Measurements from ENCODE around the gene HTR2A.

The HTR2A gene

DNA sequence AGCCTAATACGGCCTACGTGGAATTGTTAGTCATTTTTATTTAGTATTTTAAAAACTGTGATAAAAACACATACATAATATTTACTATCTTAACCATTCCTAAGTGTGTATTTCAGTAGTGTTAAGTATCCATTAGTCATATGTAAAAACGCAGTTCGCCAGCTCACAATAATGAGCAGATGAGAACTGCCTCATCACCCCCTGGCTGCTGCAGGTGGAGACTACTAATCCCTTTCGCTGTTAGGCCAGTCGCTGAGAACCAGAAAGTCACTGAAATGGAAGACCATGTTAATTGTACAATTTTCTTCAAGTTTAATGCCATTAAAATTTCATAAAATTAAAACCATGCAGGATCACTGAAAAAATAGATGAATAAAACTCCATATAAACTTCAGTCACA, 101.5 kb downstream of the HTR2A start:
- Histone ChIP-seq H2BK12ac (ENCODE audit: low read length in 2 of 2) (no peak overlapping the region), H2BK5ac (ENCODE audit: low read depth, low read length, poor library complexity, severe bottlenecking) (no peak overlapping the region), H4K91ac (ENCODE audit: low read length) (no peak overlapping the region), H3K14ac (ENCODE audit: low read length in 2 of 2) (no peak overlapping the region), H3K4me2 (ENCODE audit: low read length, poor library complexity, severe bottlenecking) (peak overlapping the region; percentile 67), H3K4me3 (ENCODE audit: insufficient read depth in 1 of 2, low read depth in 1 of 2, low read length in 2 of 2) (peak overlapping the region in 1 of 2 experiments; percentile 93), H2AFZ (ENCODE audit: low read depth, low read length) (no peak overlapping the region), H2BK120ac (ENCODE audit: low read depth, low read length) (no peak overlapping the region), H3K18ac (ENCODE audit: low read depth in 1 of 2, low read length in 2 of 2) (no peak overlapping the region), H3K23ac (ENCODE audit: low read length in 2 of 2) (no peak overlapping the region), H3K4ac (ENCODE audit: low read depth in 1 of 2, low read length in 2 of 2) (no peak overlapping the region), H3K9me3 (ENCODE audit: control insufficient read depth, low read length) (no peaks in the 10 kb centered on the region), H4K8ac (ENCODE audit: low read length) (no peak overlapping the region), H3K36me3 (ENCODE audit: control insufficient read depth in 1 of 2, insufficient read depth in 2 of 2, low read depth in 1 of 2, low read length in 2 of 2) (peaks cover 0 to 43% of the 10 kb centered on the region in 2 experiments), H3K27ac (ENCODE audit: low read length, poor library complexity, severe bottlenecking) (no peak overlapping the region), H2BK15ac (ENCODE audit: low read depth, poor library complexity, severe bottlenecking) (no peak overlapping the region), H3K79me1 (replicated peaks; ENCODE audit: low read length, poor library complexity, severe bottlenecking) (peaks cover 5% of the 10 kb centered on the region), H3K4me1 (ENCODE audit: control insufficient read depth, insufficient read depth, low read depth, low read length) (peaks cover 14% of the 10 kb centered on the region), H3K9ac (ENCODE audit: low read length) (no peak overlapping the region), H3K27me3 (ENCODE audit: control insufficient read depth in 1 of 2, insufficient read depth in 1 of 2, low read length in 2 of 2) (no peaks in the 10 kb centered on the region), H2AK5ac (ENCODE audit: low read length, severe bottlenecking) (no peak overlapping the region)
- WGBS = 70% methylated on average over 2 of the region's 6 CpGs
- DNase-seq = no peak

DNA sequence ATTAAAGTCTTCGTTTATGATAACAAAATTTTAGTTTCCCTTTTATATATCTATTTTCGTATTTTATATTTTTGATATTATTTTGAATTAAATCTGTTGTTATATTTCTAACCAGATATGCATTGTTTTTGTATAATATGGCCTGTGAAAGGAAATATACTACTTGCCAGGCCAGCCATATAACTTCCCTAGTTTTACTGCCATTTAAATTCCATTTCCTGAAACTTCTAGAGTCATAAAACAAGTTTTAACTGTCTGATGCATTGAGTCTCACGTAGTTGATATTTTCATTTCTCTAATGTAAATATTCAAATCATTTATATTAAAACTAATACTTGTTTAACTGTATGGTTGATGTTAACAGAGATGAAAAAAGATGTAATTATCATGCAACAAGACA, 113.3 kb downstream of the HTR2A start:
- H3K18ac ChIP-seq (ENCODE audit: low read depth in 1 of 2, low read length in 2 of 2) = no peak overlapping the region
- no peaks in the 10 kb centered on the region for H3K9me3 ChIP-seq (ENCODE audit: control insufficient read depth, low read length)
- no peak overlapping the region for H3K4me2 ChIP-seq (ENCODE audit: low read length, poor library complexity, severe bottlenecking)
- H2BK12ac ChIP-seq (ENCODE audit: low read length in 2 of 2) = no peak overlapping the region
- no peaks in the 10 kb centered on the region for H3K4me1 ChIP-seq (ENCODE audit: control insufficient read depth, insufficient read depth, low read depth, low read length)
- H3K4ac ChIP-seq (ENCODE audit: low read depth in 1 of 2, low read length in 2 of 2) = no peak overlapping the region
- H2AFZ ChIP-seq (ENCODE audit: low read depth, low read length) = no peak overlapping the region
- peaks cover 8% of the 10 kb centered on the region for H3K79me1 ChIP-seq (replicated peaks; ENCODE audit: low read length, poor library complexity, severe bottlenecking)
- H4K8ac ChIP-seq (ENCODE audit: low read length) = no peak overlapping the region
- H2BK120ac ChIP-seq (ENCODE audit: low read depth, low read length) = no peak overlapping the region
- H3K36me3 ChIP-seq (ENCODE audit: control insufficient read depth in 1 of 2, insufficient read depth in 2 of 2, low read depth in 1 of 2, low read length in 2 of 2) = peaks cover 3 to 91% of the 10 kb centered on the region in 2 experiments
- no peak overlapping the region for H2BK15ac ChIP-seq (ENCODE audit: low read depth, poor library complexity, severe bottlenecking)
- H3K14ac ChIP-seq (ENCODE audit: low read length in 2 of 2) = no peak overlapping the region
- H2BK5ac ChIP-seq (ENCODE audit: low read depth, low read length, poor library complexity, severe bottlenecking) = no peak overlapping the region
- no peak overlapping the region for H3K23ac ChIP-seq (ENCODE audit: low read length in 2 of 2)
- WGBS = no CpG with 5 or more reads among the region's 3 CpGs
- no peak for DNase-seq
- no peak overlapping the region for H3K27ac ChIP-seq (ENCODE audit: low read length, poor library complexity, severe bottlenecking)
- no peak overlapping the region for H3K9ac ChIP-seq (ENCODE audit: low read length)
- no peak overlapping the region for H4K91ac ChIP-seq (ENCODE audit: low read length)
- no peak overlapping the region for H2AK5ac ChIP-seq (ENCODE audit: low read length, severe bottlenecking)
- H3K27me3 ChIP-seq (ENCODE audit: control insufficient read depth in 1 of 2, insufficient read depth in 1 of 2, low read length in 2 of 2) = no peaks in the 10 kb centered on the region
- no peak overlapping the region for H3K4me3 ChIP-seq (ENCODE audit: insufficient read depth in 1 of 2, low read depth in 1 of 2, low read length in 2 of 2)

DNA sequence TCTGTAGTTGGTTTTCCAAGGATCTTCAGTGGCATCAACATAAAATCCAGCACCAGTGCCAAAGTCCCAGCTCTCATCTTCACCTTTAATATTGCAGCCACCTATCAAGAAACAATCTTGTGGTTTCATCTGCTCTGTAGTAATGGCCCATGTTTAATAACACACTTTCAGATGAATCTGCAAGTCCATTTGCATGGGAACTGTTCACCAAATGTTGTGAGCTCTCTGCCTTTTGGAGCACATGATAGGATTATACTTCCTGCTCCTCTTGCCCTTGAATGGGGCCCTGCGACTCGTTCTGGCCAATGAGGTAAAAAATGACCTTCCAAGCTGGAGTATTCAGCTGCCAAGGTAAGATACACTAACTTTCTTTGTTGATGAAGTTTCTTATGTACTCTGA, 114.2 kb downstream of the HTR2A start:
- Histone ChIP-seq H2BK12ac (ENCODE audit: low read length in 2 of 2) (no peak overlapping the region), H3K27ac (ENCODE audit: low read length, poor library complexity, severe bottlenecking) (no peak overlapping the region), H4K91ac (ENCODE audit: low read length) (no peak overlapping the region), H3K79me1 (replicated peaks; ENCODE audit: low read length, poor library complexity, severe bottlenecking) (peaks cover 8% of the 10 kb centered on the region), H2AFZ (ENCODE audit: low read depth, low read length) (no peak overlapping the region), H4K8ac (ENCODE audit: low read length) (no peak overlapping the region), H2AK5ac (ENCODE audit: low read length, severe bottlenecking) (no peak overlapping the region), H3K14ac (ENCODE audit: low read length in 2 of 2) (no peak overlapping the region), H3K27me3 (ENCODE audit: control insufficient read depth in 1 of 2, insufficient read depth in 1 of 2, low read length in 2 of 2) (no peaks in the 10 kb centered on the region), H2BK120ac (ENCODE audit: low read depth, low read length) (no peak overlapping the region), H3K9ac (ENCODE audit: low read length) (no peak overlapping the region), H3K4me1 (ENCODE audit: control insufficient read depth, insufficient read depth, low read depth, low read length) (no peaks in the 10 kb centered on the region), H3K4me2 (ENCODE audit: low read length, poor library complexity, severe bottlenecking) (no peak overlapping the region), H3K4me3 (ENCODE audit: insufficient read depth in 1 of 2, low read depth in 1 of 2, low read length in 2 of 2) (no peak overlapping the region), H3K9me3 (ENCODE audit: control insufficient read depth, low read length) (no peaks in the 10 kb centered on the region), H3K4ac (ENCODE audit: low read depth in 1 of 2, low read length in 2 of 2) (no peak overlapping the region), H3K23ac (ENCODE audit: low read length in 2 of 2) (no peak overlapping the region), H3K36me3 (ENCODE audit: control insufficient read depth in 1 of 2, insufficient read depth in 2 of 2, low read depth in 1 of 2, low read length in 2 of 2) (peaks cover 3 to 91% of the 10 kb centered on the region in 2 experiments), H3K18ac (ENCODE audit: low read depth in 1 of 2, low read length in 2 of 2) (no peak overlapping the region), H2BK5ac (ENCODE audit: low read depth, low read length, poor library complexity, severe bottlenecking) (no peak overlapping the region), H2BK15ac (ENCODE audit: low read depth, poor library complexity, severe bottlenecking) (no peak overlapping the region)
- DNase-seq = no peak
- 80% methylated on average over 2 of the region's 2 CpGs for WGBS

DNA sequence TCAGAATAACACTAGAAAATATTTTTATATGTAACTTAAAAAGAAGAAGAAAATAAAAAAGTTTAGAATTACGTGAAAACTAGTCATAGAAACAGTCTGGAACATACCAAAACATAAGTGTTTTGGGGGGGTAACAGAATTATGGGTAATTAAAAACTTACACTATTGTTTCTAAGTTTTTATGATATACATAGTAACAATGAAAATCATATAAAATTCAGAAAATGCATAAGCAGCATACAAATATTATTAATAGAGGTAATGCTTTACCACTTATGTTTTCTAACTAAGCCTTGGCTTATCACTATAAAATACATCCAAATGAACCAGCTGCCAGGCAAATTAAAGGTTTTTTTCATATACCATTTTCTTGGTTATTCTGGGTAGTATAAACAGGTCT, 114.8 kb downstream of the HTR2A start:
- Histone ChIP-seq H3K27me3 (ENCODE audit: control insufficient read depth in 1 of 2, insufficient read depth in 1 of 2, low read length in 2 of 2) (no peaks in the 10 kb centered on the region), H2BK120ac (ENCODE audit: low read depth, low read length) (no peak overlapping the region), H2BK5ac (ENCODE audit: low read depth, low read length, poor library complexity, severe bottlenecking) (no peak overlapping the region), H3K4me1 (ENCODE audit: control insufficient read depth, insufficient read depth, low read depth, low read length) (no peaks in the 10 kb centered on the region), H2AK5ac (ENCODE audit: low read length, severe bottlenecking) (no peak overlapping the region), H3K18ac (ENCODE audit: low read depth in 1 of 2, low read length in 2 of 2) (no peak overlapping the region), H3K4me3 (ENCODE audit: insufficient read depth in 1 of 2, low read depth in 1 of 2, low read length in 2 of 2) (no peak overlapping the region), H2BK12ac (ENCODE audit: low read length in 2 of 2) (no peak overlapping the region), H3K14ac (ENCODE audit: low read length in 2 of 2) (no peak overlapping the region), H2BK15ac (ENCODE audit: low read depth, poor library complexity, severe bottlenecking) (no peak overlapping the region), H3K36me3 (ENCODE audit: control insufficient read depth in 1 of 2, insufficient read depth in 2 of 2, low read depth in 1 of 2, low read length in 2 of 2) (peaks cover 3 to 92% of the 10 kb centered on the region in 2 experiments), H2AFZ (ENCODE audit: low read depth, low read length) (no peak overlapping the region), H3K4me2 (ENCODE audit: low read length, poor library complexity, severe bottlenecking) (no peak overlapping the region), H3K27ac (ENCODE audit: low read length, poor library complexity, severe bottlenecking) (no peak overlapping the region), H3K9ac (ENCODE audit: low read length) (no peak overlapping the region), H3K4ac (ENCODE audit: low read depth in 1 of 2, low read length in 2 of 2) (no peak overlapping the region), H3K9me3 (ENCODE audit: control insufficient read depth, low read length) (no peaks in the 10 kb centered on the region), H3K79me1 (replicated peaks; ENCODE audit: low read length, poor library complexity, severe bottlenecking) (peaks cover 8% of the 10 kb centered on the region), H4K91ac (ENCODE audit: low read length) (no peak overlapping the region), H3K23ac (ENCODE audit: low read length in 2 of 2) (no peak overlapping the region), H4K8ac (ENCODE audit: low read length) (no peak overlapping the region)
- WGBS = no CpG with 5 or more reads among the region's 1 CpG
- DNase-seq = no peak
